VCaP (cell line): ENCODE results near the gene MTA1.

Experiments used
- H3K27ac ChIP-seq: fragments of 450-650 bp; 2 replicates; pipeline ENCODE4 v1.5.1; 2017
- CTCF ChIP-seq: fragments of 450-650 bp; conservative IDR thresholded peaks from 2 replicates; pipeline ENCODE4 v1.5.1; 2017; ENCODE audit warnings: mild to moderate bottlenecking, moderate library complexity

The MTA1 gene

GRCh38 chr14:105500726-105501101 lies 81.1 kb downstream of the MTA1 start:
- H3K27ac ChIP-seq = no peak overlapping the region
- no peak for TF ChIP-seq CTCF

- TF ChIP-seq CTCF = no peak
- H3K27ac ChIP-seq = no peak overlapping the region
These were observed 82.1 kb downstream of the MTA1 start for GRCh38 chr14:105501504-105502291.

GRCh38 chr14:105502446-105503295 lies 83.0 kb downstream of the MTA1 start:
- no peak overlapping the region for H3K27ac ChIP-seq
- no peak for TF ChIP-seq CTCF

GRCh38 chr14:105503296-105503640 lies 83.6 kb downstream of the MTA1 start:
- no peak for TF ChIP-seq CTCF
- no peak overlapping the region for H3K27ac ChIP-seq

- no peak for TF ChIP-seq CTCF
- H3K27ac ChIP-seq = no peak overlapping the region
These were observed 84.5 kb downstream of the MTA1 start for GRCh38 chr14:105503935-105504692.

GRCh38 chr14:105505101-105505500 lies 85.5 kb downstream of the MTA1 start:
- H3K27ac ChIP-seq = no peak overlapping the region
- no peak for TF ChIP-seq CTCF

GRCh38 chr14:105507247-105507646 lies 87.6 kb downstream of the MTA1 start:
- no peak for TF ChIP-seq CTCF

More at GRCh38 chr14:105507247-105507646, 87.6 kb downstream of the MTA1 start:
- no peak overlapping the region for H3K27ac ChIP-seq
